Parathyroid adenoma (tissue), 2 donors: ENCODE results near the gene PHKG1.
"Not testable (repeated sequence)": the region's sequence is repeated elsewhere in the genome, so short reads cannot be mapped to it uniquely, and the experiment has no call there.

Source experiments
- H2AFZ ChIP-seq: fragments of 300-600 bp; sonication (generic); one replicate; pipeline ENCODE4 v1.7.0; 2017; ENCODE audit warnings: antibody characterized with exemption, mild to moderate bottlenecking
- H3K27ac ChIP-seq: fragments of 300-600 bp; sonication (generic); one replicate; pipeline ENCODE4 v1.7.0; 2017
- H3K27me3 ChIP-seq: fragments of 300-600 bp; sonication (generic); one replicate; pipeline ENCODE4 v1.7.0; 2017; ENCODE audit warnings: low read length; ENCODE audit not compliant: control insufficient read depth, insufficient read depth
- H3K36me3 ChIP-seq: fragments of 300-600 bp; sonication (generic); one replicate; pipeline ENCODE4 v1.7.0; 2017; ENCODE audit warnings: low read length; ENCODE audit not compliant: control insufficient read depth, insufficient read depth
- H3K4me1 ChIP-seq: fragments of 300-600 bp; sonication (generic); one replicate; pipeline ENCODE4 v1.7.0; 2017; ENCODE audit warnings: control low read depth
- H3K4me2 ChIP-seq: fragments of 300-600 bp; sonication (generic); one replicate; pipeline ENCODE4 v1.7.0; 2017; ENCODE audit warnings: low read length
- H3K4me3 ChIP-seq: fragments of 300-600 bp; sonication (generic); one replicate; pipeline ENCODE4 v1.7.0; 2017; ENCODE audit warnings: low read depth, low read length
- H3K79me2 ChIP-seq: fragments of 300-600 bp; sonication (generic); one replicate; pipeline ENCODE4 v1.7.0; 2017; ENCODE audit warnings: control low read depth
- H3K9ac ChIP-seq: fragments of 300-600 bp; sonication (generic); one replicate; pipeline ENCODE4 v1.7.0; 2017; ENCODE audit warnings: mild to moderate bottlenecking
- H3K9me3 ChIP-seq: fragments of 300-600 bp; sonication (generic); one replicate; pipeline ENCODE4 v1.7.0; 2017; ENCODE audit warnings: low read length; ENCODE audit not compliant: control insufficient read depth
- TF ChIP-seq, protein P1 (sequence below): fragments of 300-600 bp; sonication (generic); IDR thresholded peaks from one replicate; pipeline ENCODE4 v1.7.0; 2017; ENCODE audit warnings: antibody characterized with exemption, mild to moderate bottlenecking
- donor health status: primary hyperparathyroidism.

Gene PHKG1

DNA sequence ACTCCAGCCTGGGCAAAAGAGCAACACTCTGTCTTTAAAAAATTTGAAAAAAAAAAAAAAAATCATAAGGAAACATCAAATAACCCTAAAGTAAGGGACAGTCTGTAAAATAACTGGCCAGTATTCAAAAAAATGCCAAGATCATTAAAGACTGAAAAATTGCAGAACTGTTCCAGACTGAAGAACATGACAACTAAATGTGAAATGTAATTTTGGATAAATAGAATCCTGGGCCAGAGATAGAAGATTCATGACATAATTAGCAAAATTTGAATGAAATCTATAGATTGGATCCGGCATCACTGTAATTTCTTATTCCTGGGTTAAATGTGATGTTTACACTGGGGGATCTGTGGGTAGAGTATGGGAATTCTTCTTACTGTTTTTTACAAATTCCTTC lies 44.5 kb downstream of the PHKG1 start:
- Histone ChIP-seq H3K27ac (no peak overlapping the region), H3K9ac (no peak overlapping the region), H3K4me2 (no peak overlapping the region), H3K4me3 (no peak overlapping the region), H3K36me3 (no peaks in the 10 kb centered on the region), H3K9me3 (no peaks in the 10 kb centered on the region), H2AFZ (no peak overlapping the region), H3K79me2 (peaks cover 11% of the 10 kb centered on the region), H3K27me3 (no peaks in the 10 kb centered on the region), H3K4me1 (peaks cover 5% of the 10 kb centered on the region)
- TF ChIP-seq, protein P1, sequence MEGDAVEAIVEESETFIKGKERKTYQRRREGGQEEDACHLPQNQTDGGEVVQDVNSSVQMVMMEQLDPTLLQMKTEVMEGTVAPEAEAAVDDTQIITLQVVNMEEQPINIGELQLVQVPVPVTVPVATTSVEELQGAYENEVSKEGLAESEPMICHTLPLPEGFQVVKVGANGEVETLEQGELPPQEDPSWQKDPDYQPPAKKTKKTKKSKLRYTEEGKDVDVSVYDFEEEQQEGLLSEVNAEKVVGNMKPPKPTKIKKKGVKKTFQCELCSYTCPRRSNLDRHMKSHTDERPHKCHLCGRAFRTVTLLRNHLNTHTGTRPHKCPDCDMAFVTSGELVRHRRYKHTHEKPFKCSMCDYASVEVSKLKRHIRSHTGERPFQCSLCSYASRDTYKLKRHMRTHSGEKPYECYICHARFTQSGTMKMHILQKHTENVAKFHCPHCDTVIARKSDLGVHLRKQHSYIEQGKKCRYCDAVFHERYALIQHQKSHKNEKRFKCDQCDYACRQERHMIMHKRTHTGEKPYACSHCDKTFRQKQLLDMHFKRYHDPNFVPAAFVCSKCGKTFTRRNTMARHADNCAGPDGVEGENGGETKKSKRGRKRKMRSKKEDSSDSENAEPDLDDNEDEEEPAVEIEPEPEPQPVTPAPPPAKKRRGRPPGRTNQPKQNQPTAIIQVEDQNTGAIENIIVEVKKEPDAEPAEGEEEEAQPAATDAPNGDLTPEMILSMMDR = no peak

DNA sequence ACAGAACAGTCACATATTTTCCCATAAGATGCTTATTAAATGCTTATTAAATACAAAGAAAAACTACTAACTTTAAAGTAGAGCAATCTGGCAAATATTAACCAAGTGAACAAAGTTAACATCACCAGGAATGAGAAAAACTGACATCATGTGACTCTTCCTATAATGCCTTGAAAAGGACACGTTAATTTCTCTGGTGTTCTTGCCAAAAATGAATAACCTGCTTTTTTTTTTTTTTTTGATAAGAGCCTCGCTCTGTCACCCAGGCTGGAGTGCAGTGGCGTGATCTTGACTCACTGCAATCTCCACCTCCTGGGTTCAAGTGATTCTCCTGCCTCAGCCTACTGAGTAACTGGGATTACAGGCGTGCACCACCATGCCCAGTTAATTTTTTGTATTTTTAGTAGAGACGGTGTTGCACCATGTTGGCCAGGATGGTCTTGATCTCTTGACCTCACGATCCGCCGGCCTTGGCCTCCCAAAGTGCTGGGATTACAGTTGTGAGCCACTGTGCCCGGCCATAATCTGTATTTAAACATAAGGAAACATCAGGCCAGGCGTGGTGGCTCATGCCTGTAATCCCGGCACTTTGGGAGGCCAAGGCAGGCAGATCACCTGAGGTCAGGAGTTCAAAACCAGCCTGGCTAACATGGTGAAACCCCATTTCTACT lies 45.2 kb downstream of the PHKG1 start:
- H3K36me3 ChIP-seq, H3K27me3 ChIP-seq, H3K4me3 ChIP-seq, H3K9ac ChIP-seq, H3K79me2 ChIP-seq, H3K27ac ChIP-seq, H3K4me2 ChIP-seq, H2AFZ ChIP-seq, H3K9me3 ChIP-seq, H3K4me1 ChIP-seq: not testable (repeated sequence)

DNA sequence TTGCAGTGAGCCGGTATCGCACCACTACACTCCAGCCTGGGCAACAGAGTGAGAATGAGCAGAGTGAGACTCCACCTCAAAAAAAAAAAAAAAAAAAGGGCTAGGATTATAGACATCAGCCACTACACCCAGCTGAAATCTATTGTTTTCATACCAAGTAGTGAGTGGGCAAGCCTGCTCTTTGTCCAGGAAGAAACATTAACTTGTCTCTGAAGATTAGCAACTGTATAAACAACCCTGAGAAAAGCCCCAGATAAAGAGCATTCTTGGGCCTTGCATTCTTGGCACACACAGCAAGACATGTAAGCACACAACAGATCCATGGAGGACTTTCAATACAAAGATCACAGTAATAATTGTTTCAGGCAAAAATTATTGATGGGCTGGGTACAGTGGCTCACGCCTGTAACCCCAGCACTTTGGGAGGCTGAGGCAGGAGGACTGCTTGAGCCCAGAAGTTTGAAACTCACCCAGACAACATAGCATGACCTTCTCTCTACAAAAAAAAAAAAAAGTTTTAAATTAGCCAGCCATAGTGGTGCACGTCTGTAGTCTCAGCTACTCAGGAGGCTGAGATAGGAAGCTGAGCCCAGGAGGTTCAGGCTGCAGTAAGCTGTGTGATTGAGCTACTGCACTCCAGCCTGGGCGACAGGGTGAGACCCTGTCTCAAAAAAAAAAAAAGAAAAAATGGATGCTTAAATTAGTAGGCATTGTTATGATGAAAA lies 45.9 kb downstream of the PHKG1 start:
- Histone ChIP-seq H3K4me3 (no peak overlapping the region), H3K4me1 (peaks cover 4% of the 10 kb centered on the region), H3K9ac (no peak overlapping the region), H3K36me3 (no peaks in the 10 kb centered on the region), H3K27me3 (no peaks in the 10 kb centered on the region), H3K79me2 (peaks cover 2% of the 10 kb centered on the region), H2AFZ (no peak overlapping the region), H3K27ac (no peak overlapping the region), H3K4me2 (no peak overlapping the region), H3K9me3 (no peaks in the 10 kb centered on the region)
- TF ChIP-seq, protein P1 = no peak

DNA sequence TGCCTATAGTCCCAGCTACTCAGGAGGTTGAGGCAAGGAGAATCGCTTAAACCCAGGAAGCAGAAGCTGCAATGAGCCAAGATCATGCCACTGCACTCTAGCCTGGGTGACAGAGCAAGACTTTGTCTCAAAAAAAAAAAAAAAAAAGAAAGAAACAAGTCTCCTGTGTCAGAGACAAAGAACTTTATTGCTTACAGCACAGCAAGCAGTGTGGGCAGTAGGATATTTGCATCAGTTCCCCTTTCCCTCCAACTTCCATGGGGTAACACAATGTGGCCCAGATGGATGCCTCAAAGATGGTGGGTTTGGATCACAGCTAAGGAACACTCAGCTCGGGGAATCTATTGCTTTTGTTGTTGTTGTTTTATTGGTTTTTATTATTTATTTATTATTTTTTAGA lies 47.0 kb downstream of the PHKG1 start:
- H3K4me1 ChIP-seq, H3K27me3 ChIP-seq, H3K4me2 ChIP-seq, H3K79me2 ChIP-seq, H3K27ac ChIP-seq, H3K9me3 ChIP-seq, H2AFZ ChIP-seq, H3K9ac ChIP-seq, H3K36me3 ChIP-seq, H3K4me3 ChIP-seq: not testable (repeated sequence)

DNA sequence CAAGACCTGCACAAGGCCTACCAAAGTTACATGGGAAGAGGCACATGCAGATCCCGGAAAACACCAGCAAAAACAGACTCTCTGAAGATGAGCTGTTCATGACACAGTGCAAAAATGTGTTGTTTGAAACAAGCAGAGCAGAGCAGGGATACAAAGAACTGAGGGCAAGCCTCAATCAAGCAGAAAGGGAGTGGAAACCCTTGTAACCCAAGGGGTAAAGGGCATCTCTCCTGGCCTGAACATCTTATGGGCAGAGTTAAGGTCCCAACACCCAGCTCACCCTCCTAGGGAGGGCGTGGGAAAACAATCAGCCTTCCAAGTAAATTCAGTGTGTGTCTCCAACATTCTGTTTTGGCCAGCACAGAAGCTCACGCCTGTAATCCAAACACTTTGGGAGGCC lies 52.0 kb downstream of the PHKG1 start:
- no peaks in the 10 kb centered on the region for H3K79me2 ChIP-seq
- no peak overlapping the region for H3K4me3 ChIP-seq
- H3K9ac ChIP-seq = no peak overlapping the region
- TF ChIP-seq, protein P1 = no peak
- H3K27me3 ChIP-seq = no peaks in the 10 kb centered on the region
- H2AFZ ChIP-seq = no peak overlapping the region
- H3K4me2 ChIP-seq = no peak overlapping the region
- H3K27ac ChIP-seq = no peak overlapping the region
- H3K4me1 ChIP-seq = no peaks in the 10 kb centered on the region
- H3K9me3 ChIP-seq = no peaks in the 10 kb centered on the region
- no peaks in the 10 kb centered on the region for H3K36me3 ChIP-seq
